ENCODE results near the gene TSPAN2. TPM values are rescaled to one million over a fixed set of nuclear protein-coding genes. Genes with fewer than 3 reads are reported as not detected.

The TSPAN2 gene
- total RNA-seq: 10 to 100 TPM in 1 of 7 donors, 1 to 10 TPM in 6; 4.2 to 14.7 (median 5.4) TPM
- 1 to 10 TPM in 2 of 3 donors, under 1 TPM in 1; 0.59 to 1.6 (median 1.0) TPM for polyA plus RNA-seq
- long read RNA-seq, donor 1: 0 reads
- long read RNA-seq, donor 2, partial matches to known transcripts: 0 of 3 reads
- long read RNA-seq, donor 2, other reads (novel, unspliced or antisense): 0 of 3 reads

DNA sequence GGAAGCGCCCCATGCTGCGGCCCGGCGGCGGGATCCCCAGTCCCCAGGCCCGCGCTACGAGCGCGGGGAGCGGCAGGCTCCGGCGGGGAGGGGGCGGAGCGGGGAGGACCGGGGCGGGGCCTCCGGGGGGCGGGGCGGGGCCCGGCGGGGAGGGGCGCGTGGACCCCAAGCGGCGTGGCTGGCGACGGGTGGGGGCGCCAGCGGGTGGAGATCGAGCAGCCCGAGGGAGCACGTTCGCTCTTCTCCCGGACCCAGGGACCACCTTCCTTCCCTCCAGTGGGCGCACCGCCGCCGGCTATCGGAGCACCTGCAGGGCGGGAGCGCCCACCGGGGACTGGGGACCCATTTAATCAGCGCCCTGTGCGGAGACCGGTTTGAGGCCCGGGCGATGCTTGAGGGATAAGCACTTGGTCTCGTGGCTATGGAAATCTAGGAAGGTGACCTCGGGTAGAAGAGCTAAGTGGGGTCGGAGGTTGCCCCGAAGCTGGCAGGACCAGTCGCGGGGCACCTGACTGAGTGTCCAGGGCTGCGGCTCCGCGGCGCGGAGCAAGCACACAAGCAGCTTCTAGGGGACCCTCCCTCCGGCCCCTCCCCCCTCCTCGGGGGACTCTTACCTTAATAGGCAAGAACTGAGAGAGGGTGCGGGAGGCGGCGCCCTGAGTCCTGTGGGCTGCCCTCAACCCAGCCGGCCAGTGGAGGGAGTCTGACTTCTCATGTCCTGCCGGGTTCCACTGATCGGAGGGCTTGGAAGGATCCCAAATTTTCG is at the start of gene TSPAN2:
Gene TSPAN2 (minus strand): TSS at position 84 of the 766 bp plus-strand sequence. CDS start 71 bp downstream, at position 13.
- peak within 1 kb of the TSS; percentile 51 to 80 (median 62) for H3K4me3 ChIP-seq
- peaks cover 0 to 69% (median 26%) of the 10 kb centered on the region in 6 donors for H3K4me1 ChIP-seq
- intact Hi-C loops (cut with DNase I; ENCODE audit: low total_unique reads): no loop called here
- 1 to 5% (median 2%) methylated on average over 27 to 68 of the region's 68 CpGs for WGBS, 5 donors
- TF ChIP-seq POLR2A (IDR thresholded peaks at IDR 0.05) (no peak), CTCF (IDR thresholded peaks at IDR 0.05 in 8 of 11, conservative IDR thresholded peaks at IDR 0.05 in 3 of 11) (peak in 2 of 11 experiments; percentile 12 to 38), POLR2AphosphoS5 (IDR thresholded peaks at IDR 0.05) (peak in 1 of 3 donors; percentile 35)
- H3K27ac ChIP-seq: peak within 1 kb of the TSS in 7 of 8 donors; percentile 37 to 88 (median 74)
- DNase-seq: peak; percentile 91
- peaks cover 0 to 29% (median 12%) of the 10 kb centered on the region in 7 donors for H3K27me3 ChIP-seq (replicated peaks in 1 of 7)
- no peaks in the 10 kb centered on the region for H3K9me3 ChIP-seq
- H3K36me3 ChIP-seq: no peaks in the 10 kb centered on the region

DNA sequence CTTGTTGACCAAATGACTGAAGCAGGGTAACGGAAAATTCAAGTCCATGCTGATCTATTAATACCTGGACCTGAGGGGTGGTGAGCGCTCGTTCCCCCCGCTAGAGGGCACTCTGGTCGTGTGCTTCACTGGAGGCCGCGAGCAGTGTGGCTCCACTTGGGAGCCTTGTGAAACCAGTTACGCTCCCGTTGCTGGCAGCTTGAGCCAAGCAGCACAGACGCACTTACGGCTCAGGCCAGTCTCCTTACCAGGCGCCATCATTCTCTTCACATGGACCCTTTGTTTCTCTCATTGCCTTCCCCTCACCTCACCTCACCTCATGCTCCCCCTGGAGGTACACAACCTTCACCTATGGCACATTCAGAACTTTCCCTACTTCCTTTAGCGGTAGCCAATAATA is 49.7 kb upstream of the TSPAN2 start:
- TF ChIP-seq CTCF (IDR thresholded peaks at IDR 0.05 in 8 of 11, conservative IDR thresholded peaks at IDR 0.05 in 3 of 11) (peak; percentile 52 to 86 (median 77)), POLR2AphosphoS5 (IDR thresholded peaks at IDR 0.05) (peak in 1 of 3 donors; percentile 38), POLR2A (IDR thresholded peaks at IDR 0.05) (no peak)
- Histone ChIP-seq H3K36me3 (no peaks in the 10 kb centered on the region), H3K27me3 (replicated peaks in 1 of 7) (peaks cover 0 to 24% (median 3%) of the 10 kb centered on the region in 7 donors), H3K9me3 (no peaks in the 10 kb centered on the region), H3K4me1 (peaks cover 0 to 8% (median 5%) of the 10 kb centered on the region in 6 donors), H3K27ac (no peak overlapping the region), H3K4me3 (peak overlapping the region in 1 of 8 donors; percentile 46)
- intact Hi-C loops (cut with DNase I; ENCODE audit: low total_unique reads): loop anchor here (5.0 kb wide), 1 partner anchor 458 kb away; no protein-coding TSS in a partner anchor
- WGBS, 5 donors: 5 to 10% (median 8%) methylated on average over 13 of the region's 13 CpGs
- DNase-seq: peak; percentile 88

DNA sequence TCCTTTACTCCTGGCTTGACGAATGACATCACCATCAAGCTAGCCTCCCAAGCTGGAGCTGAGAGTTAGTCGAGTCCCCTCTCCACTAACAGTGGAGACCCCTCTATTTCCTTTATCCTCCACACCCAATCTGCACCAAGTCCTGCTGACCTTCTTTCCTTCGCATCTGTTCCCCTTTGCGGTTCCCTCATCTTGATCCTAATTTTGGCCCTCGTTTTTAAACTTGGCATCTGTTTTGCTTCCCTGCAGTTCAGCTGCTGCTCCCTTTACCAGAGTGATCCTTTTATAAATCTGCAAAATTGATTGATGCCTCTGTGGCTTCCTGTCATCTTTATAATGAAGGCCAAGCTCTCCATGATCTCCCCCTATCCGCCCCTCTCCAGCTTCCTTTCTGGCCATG is 49.0 kb upstream of the TSPAN2 start:
- no peak overlapping the region for H3K27ac ChIP-seq
- 63 to 74% (median 68%) methylated on average over 6 of the region's 6 CpGs for WGBS, 5 donors
- TF ChIP-seq POLR2AphosphoS5 (IDR thresholded peaks at IDR 0.05) (no peak), POLR2A (IDR thresholded peaks at IDR 0.05) (no peak)

DNA sequence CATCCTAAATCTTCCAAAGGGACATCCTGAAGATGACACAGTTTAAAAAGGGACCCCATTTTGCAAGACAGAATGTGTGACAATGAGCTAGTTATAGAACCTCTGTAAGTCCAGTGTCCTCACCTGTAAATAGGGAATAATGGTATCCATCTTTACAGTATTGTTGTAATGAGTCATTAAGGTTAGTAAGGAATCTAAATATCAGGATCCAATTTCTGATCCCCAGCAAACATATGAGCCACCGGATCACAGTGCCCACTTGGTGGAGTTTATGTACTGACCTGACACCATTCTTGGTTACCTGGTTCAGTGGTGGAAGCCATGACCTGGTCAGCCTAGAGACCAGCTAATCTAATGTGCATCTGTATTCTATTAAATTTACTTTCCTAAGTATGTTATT is 47.9 kb upstream of the TSPAN2 start:
- no peak overlapping the region for H3K4me3 ChIP-seq
- TF ChIP-seq POLR2A (IDR thresholded peaks at IDR 0.05) (no peak), POLR2AphosphoS5 (IDR thresholded peaks at IDR 0.05) (no peak), CTCF (IDR thresholded peaks at IDR 0.05 in 8 of 11, conservative IDR thresholded peaks at IDR 0.05 in 3 of 11) (no peak)
- H3K36me3 ChIP-seq: no peaks in the 10 kb centered on the region
- 76 to 94% (median 88%) methylated on average over 1 of the region's 1 CpG for WGBS, 5 donors
- H3K27me3 ChIP-seq (replicated peaks in 1 of 7): peaks cover 0 to 24% (median 0%) of the 10 kb centered on the region in 7 donors
- intact Hi-C loops (cut with DNase I; ENCODE audit: low total_unique reads): loop anchor here (5.0 kb wide), 1 partner anchor 460 kb away; no protein-coding TSS in a partner anchor
- H3K4me1 ChIP-seq: peaks cover 0 to 8% (median 5%) of the 10 kb centered on the region in 6 donors
- no peaks in the 10 kb centered on the region for H3K9me3 ChIP-seq
- H3K27ac ChIP-seq: no peak overlapping the region
- no peak for DNase-seq

More for the DNA sequence above, 49.0 kb upstream of the TSPAN2 start:
- no peak for DNase-seq
- Histone ChIP-seq H3K27me3 (replicated peaks in 1 of 7) (peaks cover 0 to 24% (median 0%) of the 10 kb centered on the region in 7 donors), H3K36me3 (no peaks in the 10 kb centered on the region), H3K4me3 (no peak overlapping the region), H3K9me3 (no peaks in the 10 kb centered on the region), H3K4me1 (peaks cover 0 to 8% (median 5%) of the 10 kb centered on the region in 6 donors)
- intact Hi-C loops (cut with DNase I; ENCODE audit: low total_unique reads): loop anchor here (5.0 kb wide), 1 partner anchor 459 kb away; no protein-coding TSS in a partner anchor
